Measurements from ENCODE around the gene SLC39A12.

Gene SLC39A12

DNA sequence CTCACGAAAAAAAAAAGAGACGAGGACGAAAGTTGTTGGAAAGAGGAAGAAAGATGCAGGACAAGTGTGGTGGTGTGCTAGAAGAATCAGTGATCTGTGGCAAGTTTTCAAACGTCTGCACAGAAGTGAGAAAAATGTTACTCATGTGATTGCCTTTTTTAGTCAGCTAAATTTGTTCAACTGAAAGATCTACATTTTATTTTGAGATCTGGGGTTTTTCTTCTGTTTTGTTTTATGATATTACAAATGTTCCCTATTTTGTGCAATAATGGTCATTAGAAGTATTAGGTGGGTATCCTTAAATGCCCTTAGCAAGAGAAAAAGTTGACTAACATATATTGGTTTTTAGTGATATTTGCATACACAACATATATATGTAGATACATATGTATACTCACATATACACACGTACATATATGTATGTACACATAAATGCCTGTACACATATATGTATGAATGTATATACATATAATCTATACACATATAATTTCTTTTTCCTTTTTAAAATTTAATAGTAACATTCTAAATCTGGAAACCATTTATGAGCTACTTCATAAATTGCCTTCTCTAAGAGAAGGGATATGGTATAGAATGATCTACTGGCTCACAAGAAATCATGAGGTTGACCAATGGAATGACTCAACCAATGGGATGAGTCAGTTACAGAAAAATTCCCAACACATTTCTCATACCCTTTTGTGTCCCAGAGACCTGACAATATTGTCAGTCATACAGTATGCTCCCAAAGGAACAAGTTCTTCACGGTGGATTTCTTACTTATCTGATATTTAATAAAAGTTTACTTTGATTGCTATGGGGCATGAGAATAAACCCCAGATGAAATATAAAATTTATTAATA is 38.4 kb downstream of the SLC39A12 start:
- Histone ChIP-seq H3K36me3 (no peaks in the 10 kb centered on the region), H3K9me3 (no peaks in the 10 kb centered on the region), H3K27me3 (peaks cover 6% of the 10 kb centered on the region), H3K4me1 (no peaks in the 10 kb centered on the region), H3K4me3 (ENCODE audit: low read depth, low read length) (no peak overlapping the region)
- no peak for DNase-seq
- TF ChIP-seq, protein P1, sequence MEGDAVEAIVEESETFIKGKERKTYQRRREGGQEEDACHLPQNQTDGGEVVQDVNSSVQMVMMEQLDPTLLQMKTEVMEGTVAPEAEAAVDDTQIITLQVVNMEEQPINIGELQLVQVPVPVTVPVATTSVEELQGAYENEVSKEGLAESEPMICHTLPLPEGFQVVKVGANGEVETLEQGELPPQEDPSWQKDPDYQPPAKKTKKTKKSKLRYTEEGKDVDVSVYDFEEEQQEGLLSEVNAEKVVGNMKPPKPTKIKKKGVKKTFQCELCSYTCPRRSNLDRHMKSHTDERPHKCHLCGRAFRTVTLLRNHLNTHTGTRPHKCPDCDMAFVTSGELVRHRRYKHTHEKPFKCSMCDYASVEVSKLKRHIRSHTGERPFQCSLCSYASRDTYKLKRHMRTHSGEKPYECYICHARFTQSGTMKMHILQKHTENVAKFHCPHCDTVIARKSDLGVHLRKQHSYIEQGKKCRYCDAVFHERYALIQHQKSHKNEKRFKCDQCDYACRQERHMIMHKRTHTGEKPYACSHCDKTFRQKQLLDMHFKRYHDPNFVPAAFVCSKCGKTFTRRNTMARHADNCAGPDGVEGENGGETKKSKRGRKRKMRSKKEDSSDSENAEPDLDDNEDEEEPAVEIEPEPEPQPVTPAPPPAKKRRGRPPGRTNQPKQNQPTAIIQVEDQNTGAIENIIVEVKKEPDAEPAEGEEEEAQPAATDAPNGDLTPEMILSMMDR (IDR thresholded peaks at IDR 0.05; ENCODE audit: low read depth, low read length): no peak

DNA sequence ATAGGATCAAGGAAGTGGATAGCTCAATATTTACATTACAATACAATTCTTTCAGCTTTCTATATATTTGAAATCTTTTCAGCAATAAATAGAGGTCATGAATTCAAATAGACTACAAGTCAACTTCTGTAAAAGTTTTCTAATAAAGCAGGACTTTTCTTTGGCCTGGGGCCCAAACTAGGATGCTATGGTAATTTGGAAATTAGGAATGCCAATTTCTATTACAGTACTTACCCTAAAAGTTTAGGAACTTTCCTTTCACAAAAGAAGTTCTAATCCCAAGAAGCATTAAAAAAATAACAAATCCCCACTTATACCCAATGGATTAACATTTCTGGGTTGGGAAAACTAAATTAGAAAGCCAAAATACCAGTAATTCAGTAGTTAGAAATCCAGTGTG is 40.5 kb downstream of the SLC39A12 start:
- DNase-seq: no peak
- Histone ChIP-seq H3K4me3 (ENCODE audit: low read depth, low read length) (no peak overlapping the region), H3K36me3 (no peaks in the 10 kb centered on the region), H3K27me3 (peaks cover 3% of the 10 kb centered on the region; the same call in 1 of the 2 replicates), H3K4me1 (no peaks in the 10 kb centered on the region), H3K9me3 (no peaks in the 10 kb centered on the region)
- TF ChIP-seq, protein P1 (IDR thresholded peaks at IDR 0.05; ENCODE audit: low read depth, low read length): no peak

DNA sequence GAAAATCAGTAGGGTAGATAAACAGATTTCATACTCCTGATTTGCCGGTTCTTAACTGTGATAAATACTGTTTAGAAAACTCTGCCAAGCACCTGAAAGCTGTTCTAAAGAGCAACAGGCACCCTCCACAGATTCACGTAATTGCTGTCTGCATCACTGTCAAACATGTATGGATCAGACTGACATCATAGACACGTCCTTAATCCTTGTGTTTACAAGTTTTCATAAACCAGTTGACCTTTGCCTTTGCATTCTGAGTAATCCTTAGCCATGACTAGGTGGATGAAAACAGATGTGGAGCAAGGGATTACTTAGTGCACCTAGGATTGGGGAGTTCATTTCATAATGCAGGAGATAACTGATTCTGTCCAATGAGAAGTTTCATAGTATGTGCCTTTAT is 41.6 kb downstream of the SLC39A12 start:
- H3K36me3 ChIP-seq: no peaks in the 10 kb centered on the region
- H3K9me3 ChIP-seq: no peaks in the 10 kb centered on the region
- H3K27me3 ChIP-seq: peaks cover 3% of the 10 kb centered on the region; the same call in 1 of the 2 replicates
- TF ChIP-seq, protein P1 (IDR thresholded peaks at IDR 0.05; ENCODE audit: low read depth, low read length): no peak
- no peak for DNase-seq
- no peaks in the 10 kb centered on the region for H3K4me1 ChIP-seq
- H3K4me3 ChIP-seq (ENCODE audit: low read depth, low read length): no peak overlapping the region

DNA sequence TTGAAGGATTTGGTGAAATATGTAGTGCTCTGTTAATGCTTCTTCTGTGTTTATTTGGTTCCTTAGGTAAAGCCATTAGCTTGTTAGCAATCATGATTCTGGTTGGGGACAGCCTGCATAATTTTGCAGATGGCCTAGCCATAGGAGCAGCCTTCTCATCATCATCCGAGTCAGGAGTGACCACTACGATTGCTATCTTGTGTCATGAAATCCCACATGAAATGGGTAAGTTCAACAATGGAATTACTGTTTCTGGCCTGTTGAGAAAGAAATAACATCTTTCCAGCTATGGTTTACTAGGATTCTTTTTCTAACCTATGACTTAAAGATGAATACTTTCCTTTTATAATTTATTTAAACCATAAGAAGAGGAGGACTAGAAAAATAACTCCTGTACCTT is 48.9 kb downstream of the SLC39A12 start:
- H3K27me3 ChIP-seq: no peaks in the 10 kb centered on the region
- no peaks in the 10 kb centered on the region for H3K36me3 ChIP-seq
- DNase-seq: no peak
- no peaks in the 10 kb centered on the region for H3K4me1 ChIP-seq
- no peaks in the 10 kb centered on the region for H3K9me3 ChIP-seq
- TF ChIP-seq, protein P1 (IDR thresholded peaks at IDR 0.05; ENCODE audit: low read depth, low read length): no peak
- no peak overlapping the region for H3K4me3 ChIP-seq (ENCODE audit: low read depth, low read length)

DNA sequence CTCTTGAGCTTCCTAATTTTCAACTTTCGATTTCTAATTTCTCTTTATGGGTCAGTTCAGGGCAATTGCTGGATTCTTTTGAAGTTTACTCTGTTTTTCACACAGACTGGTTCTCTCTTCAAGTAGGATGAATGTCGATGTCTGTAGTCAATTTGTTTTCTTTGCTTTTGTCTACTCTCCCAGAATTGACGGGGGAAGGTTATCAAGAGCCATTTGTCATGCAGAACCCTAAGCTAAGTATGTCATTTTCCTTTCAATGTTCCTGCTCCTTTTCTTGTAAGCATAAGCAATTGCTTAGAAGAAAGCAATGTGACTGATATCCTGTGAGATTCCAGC is 53.7 kb downstream of the SLC39A12 start:
- no peaks in the 10 kb centered on the region; the same call in 1 of the 2 replicates for H3K27me3 ChIP-seq
- no peaks in the 10 kb centered on the region for H3K36me3 ChIP-seq
- TF ChIP-seq, protein P1 (IDR thresholded peaks at IDR 0.05; ENCODE audit: low read depth, low read length): no peak
- no peaks in the 10 kb centered on the region for H3K9me3 ChIP-seq
- DNase-seq: no peak
- H3K4me1 ChIP-seq: no peaks in the 10 kb centered on the region
- H3K4me3 ChIP-seq (ENCODE audit: low read depth, low read length): no peak overlapping the region

DNA sequence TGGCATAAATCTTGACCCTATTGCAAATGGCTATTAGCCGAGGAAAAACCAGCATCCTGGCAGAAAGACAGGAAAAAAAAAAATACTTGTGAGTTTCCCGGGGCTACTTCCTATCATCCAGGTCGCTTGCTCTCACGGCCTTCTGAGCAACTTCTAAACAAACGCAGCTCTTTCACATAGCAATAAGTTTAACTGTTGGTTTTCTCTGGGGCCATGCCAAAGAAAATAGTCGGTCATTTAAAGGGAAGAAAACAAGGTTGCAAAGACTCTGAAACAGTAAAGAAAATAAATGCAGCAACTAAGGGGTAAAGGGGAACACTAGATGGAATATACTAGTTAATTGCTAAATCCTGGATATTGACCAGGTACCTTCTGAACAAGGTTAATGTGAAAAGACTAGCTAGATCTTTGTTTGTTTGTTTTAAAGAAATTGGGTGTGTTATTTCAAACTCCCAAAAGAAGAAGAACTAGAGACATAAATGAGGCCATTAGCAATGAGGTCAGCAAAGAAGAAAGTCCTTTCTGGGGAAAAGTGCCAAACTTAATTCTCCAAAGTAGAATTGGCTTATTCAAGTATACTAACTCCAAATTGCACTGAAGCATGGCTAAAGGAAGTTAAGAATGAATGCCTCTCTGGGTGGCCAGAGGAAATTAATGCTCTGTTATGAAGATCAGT is 54.2 kb downstream of the SLC39A12 start:
- Histone ChIP-seq H3K27me3 (no peaks in the 10 kb centered on the region; the same call in 1 of the 2 replicates), H3K4me1 (no peaks in the 10 kb centered on the region), H3K36me3 (no peaks in the 10 kb centered on the region), H3K9me3 (no peaks in the 10 kb centered on the region), H3K4me3 (ENCODE audit: low read depth, low read length) (no peak overlapping the region)
- no peak for DNase-seq
- TF ChIP-seq, protein P1 (IDR thresholded peaks at IDR 0.05; ENCODE audit: low read depth, low read length): no peak

All from BE2C (cell line).